ENCODE measurements around the gene FGF14. TPM values are rescaled to one million over a fixed set of nuclear protein-coding genes. Genes with fewer than 3 reads are reported as not detected.

The FGF14 gene
- total RNA-seq, 4 donors from 2014 or later, result under 0.01 to 2.4 (median 0.99) TPM

- in situ Hi-C loops (cut with MboI; ENCODE audit: low pct_ligation_motif_present in 1 of 4, low pct_unique_long_range_greater_than_20kb in 1 of 4, low sequenced_read_pairs in 3 of 4), result no loop called here
Measured at GRCh38 chr13:102354011-102354410, 47.8 kb downstream of the FGF14 start.

GRCh38 chr13:102351521-102351920 lies 50.3 kb downstream of the FGF14 start:
- no peak overlapping the region for H3K27ac ChIP-seq
- H3K27me3 ChIP-seq, result no peaks in the 10 kb centered on the region
- TF ChIP-seq POLR2AphosphoS5 (IDR thresholded peaks at IDR 0.05) (no peak), POLR2A (IDR thresholded peaks at IDR 0.05) (no peak), CTCF (IDR thresholded peaks at IDR 0.05) (no peak), EP300 (IDR thresholded peaks at IDR 0.05; ENCODE audit: low read depth) (no peak)
- no peaks in the 10 kb centered on the region for H3K36me3 ChIP-seq
- no peak overlapping the region for H3K4me3 ChIP-seq
- no peaks in the 10 kb centered on the region for H3K9me3 ChIP-seq
- in situ Hi-C loops (cut with MboI; ENCODE audit: low pct_ligation_motif_present in 1 of 4, low pct_unique_long_range_greater_than_20kb in 1 of 4, low sequenced_read_pairs in 3 of 4), result no loop called here
- H3K4me1 ChIP-seq, result no peaks in the 10 kb centered on the region
- no peak for DNase-seq
- intact Hi-C loops (cut with DNase I; ENCODE audit: low total_unique reads), result no loop called here
- WGBS, 2 donors (ENCODE audit: low coverage in 1 of 2), result 50 to 83% methylated on average over 1 to 5 of the region's 5 CpGs

More at GRCh38 chr13:102354011-102354410, 47.8 kb downstream of the FGF14 start:
- Histone ChIP-seq H3K9me3 (no peaks in the 10 kb centered on the region), H3K36me3 (no peaks in the 10 kb centered on the region), H3K4me3 (no peak overlapping the region), H3K4me1 (no peaks in the 10 kb centered on the region), H3K27ac (no peak overlapping the region), H3K27me3 (no peaks in the 10 kb centered on the region)
- no peak for TF ChIP-seq CTCF (IDR thresholded peaks at IDR 0.05)
- no peak for TF ChIP-seq POLR2A (IDR thresholded peaks at IDR 0.05)
- intact Hi-C loops (cut with DNase I; ENCODE audit: low total_unique reads), result no loop called here
- DNase-seq, result no peak
- 55 to 62% methylated on average over 1 of the region's 1 CpG for WGBS, 2 donors (ENCODE audit: low coverage in 1 of 2)

- H3K27ac ChIP-seq, result no peak overlapping the region
- WGBS, 2 donors (ENCODE audit: low coverage in 1 of 2), result 65 to 72% methylated on average over 4 to 7 of the region's 7 CpGs
- in situ Hi-C loops (cut with MboI; ENCODE audit: low pct_ligation_motif_present in 1 of 4, low pct_unique_long_range_greater_than_20kb in 1 of 4, low sequenced_read_pairs in 3 of 4), result no loop called here
- intact Hi-C loops (cut with DNase I; ENCODE audit: low total_unique reads), result no loop called here
- no peaks in the 10 kb centered on the region for H3K27me3 ChIP-seq
- no peaks in the 10 kb centered on the region for H3K4me1 ChIP-seq
- no peak overlapping the region for H3K4me3 ChIP-seq
- no peaks in the 10 kb centered on the region for H3K36me3 ChIP-seq
- no peaks in the 10 kb centered on the region for H3K9me3 ChIP-seq
- no peak for TF ChIP-seq CTCF (IDR thresholded peaks at IDR 0.05)
- TF ChIP-seq POLR2AphosphoS5 (IDR thresholded peaks at IDR 0.05), result no peak
- no peak for TF ChIP-seq EP300 (IDR thresholded peaks at IDR 0.05; ENCODE audit: low read depth)
- TF ChIP-seq POLR2A (IDR thresholded peaks at IDR 0.05), result no peak
- DNase-seq, result no peak
Measured at GRCh38 chr13:102347490-102347889, 54.4 kb downstream of the FGF14 start.

- WGBS, 2 donors (ENCODE audit: low coverage in 1 of 2), result 71 to 77% methylated on average over 5 of the region's 5 CpGs
- no peaks in the 10 kb centered on the region for H3K9me3 ChIP-seq
- in situ Hi-C loops (cut with MboI; ENCODE audit: low pct_ligation_motif_present in 1 of 4, low pct_unique_long_range_greater_than_20kb in 1 of 4, low sequenced_read_pairs in 3 of 4) (no loop called here), intact Hi-C loops (cut with DNase I; ENCODE audit: low total_unique reads) (no loop called here)
- no peak overlapping the region for H3K27ac ChIP-seq
- TF ChIP-seq CTCF (IDR thresholded peaks at IDR 0.05) (no peak), POLR2AphosphoS5 (IDR thresholded peaks at IDR 0.05) (no peak), POLR2A (IDR thresholded peaks at IDR 0.05) (no peak), EP300 (IDR thresholded peaks at IDR 0.05; ENCODE audit: low read depth) (no peak)
- no peaks in the 10 kb centered on the region for H3K4me1 ChIP-seq
- no peaks in the 10 kb centered on the region for H3K27me3 ChIP-seq
- no peak for DNase-seq
- H3K4me3 ChIP-seq, result no peak overlapping the region
- no peaks in the 10 kb centered on the region for H3K36me3 ChIP-seq
Measured at GRCh38 chr13:102346769-102347168, 55.1 kb downstream of the FGF14 start.
